ENCODE measurements around the gene LAMA2.

DNA sequence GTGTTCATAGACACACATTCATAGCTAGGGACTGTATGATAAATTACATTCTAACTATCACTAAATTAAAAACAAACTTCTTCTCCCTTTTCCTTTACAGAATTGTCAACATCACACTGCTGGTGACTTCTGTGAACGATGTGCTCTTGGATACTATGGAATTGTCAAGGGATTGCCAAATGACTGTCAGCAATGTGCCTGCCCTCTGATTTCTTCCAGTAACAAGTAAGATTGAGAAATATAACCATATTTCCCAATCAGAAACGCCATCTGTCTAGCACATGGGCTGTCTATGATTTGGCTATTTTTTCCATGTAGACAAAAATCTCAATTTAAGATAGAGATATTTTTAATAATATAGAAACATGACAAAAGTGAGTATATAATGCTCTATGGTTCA, 459.3 kb downstream of the LAMA2 start:
- TF ChIP-seq, protein P1, sequence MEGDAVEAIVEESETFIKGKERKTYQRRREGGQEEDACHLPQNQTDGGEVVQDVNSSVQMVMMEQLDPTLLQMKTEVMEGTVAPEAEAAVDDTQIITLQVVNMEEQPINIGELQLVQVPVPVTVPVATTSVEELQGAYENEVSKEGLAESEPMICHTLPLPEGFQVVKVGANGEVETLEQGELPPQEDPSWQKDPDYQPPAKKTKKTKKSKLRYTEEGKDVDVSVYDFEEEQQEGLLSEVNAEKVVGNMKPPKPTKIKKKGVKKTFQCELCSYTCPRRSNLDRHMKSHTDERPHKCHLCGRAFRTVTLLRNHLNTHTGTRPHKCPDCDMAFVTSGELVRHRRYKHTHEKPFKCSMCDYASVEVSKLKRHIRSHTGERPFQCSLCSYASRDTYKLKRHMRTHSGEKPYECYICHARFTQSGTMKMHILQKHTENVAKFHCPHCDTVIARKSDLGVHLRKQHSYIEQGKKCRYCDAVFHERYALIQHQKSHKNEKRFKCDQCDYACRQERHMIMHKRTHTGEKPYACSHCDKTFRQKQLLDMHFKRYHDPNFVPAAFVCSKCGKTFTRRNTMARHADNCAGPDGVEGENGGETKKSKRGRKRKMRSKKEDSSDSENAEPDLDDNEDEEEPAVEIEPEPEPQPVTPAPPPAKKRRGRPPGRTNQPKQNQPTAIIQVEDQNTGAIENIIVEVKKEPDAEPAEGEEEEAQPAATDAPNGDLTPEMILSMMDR (IDR thresholded peaks at IDR 0.05): no peak
- no peak for TF ChIP-seq NRF1 (IDR thresholded peaks at IDR 0.05; ENCODE audit: low read depth, low read length)
- no peak for TF ChIP-seq POLR2AphosphoS5 (IDR thresholded peaks at IDR 0.05; ENCODE audit: low read depth, low read length)
- TF ChIP-seq FOXM1 (IDR thresholded peaks at IDR 0.05; ENCODE audit: low read depth): no peak
- TF ChIP-seq YY1 (IDR thresholded peaks at IDR 0.05; ENCODE audit: low read depth): no peak
- no peak for TF ChIP-seq TEAD4 (IDR thresholded peaks at IDR 0.05; ENCODE audit: borderline replicate concordance, insufficient read depth)

All from SK-N-SH (cell line).